Fibroblast of skin of left biceps (primary cell): ENCODE results near the gene TBC1D16.
"Not testable (repeated sequence)": the region's sequence is repeated elsewhere in the genome, so short reads cannot be mapped to it uniquely, and the experiment has no call there.

Experiments
- DNase-seq, 2 experiments: peaks; one replicate each; pipeline ENCODE4 v3.0.0-alpha.2; 2013; ENCODE audit warnings: low read depth in 2 of 2

TBC1D16 gene

DNA sequence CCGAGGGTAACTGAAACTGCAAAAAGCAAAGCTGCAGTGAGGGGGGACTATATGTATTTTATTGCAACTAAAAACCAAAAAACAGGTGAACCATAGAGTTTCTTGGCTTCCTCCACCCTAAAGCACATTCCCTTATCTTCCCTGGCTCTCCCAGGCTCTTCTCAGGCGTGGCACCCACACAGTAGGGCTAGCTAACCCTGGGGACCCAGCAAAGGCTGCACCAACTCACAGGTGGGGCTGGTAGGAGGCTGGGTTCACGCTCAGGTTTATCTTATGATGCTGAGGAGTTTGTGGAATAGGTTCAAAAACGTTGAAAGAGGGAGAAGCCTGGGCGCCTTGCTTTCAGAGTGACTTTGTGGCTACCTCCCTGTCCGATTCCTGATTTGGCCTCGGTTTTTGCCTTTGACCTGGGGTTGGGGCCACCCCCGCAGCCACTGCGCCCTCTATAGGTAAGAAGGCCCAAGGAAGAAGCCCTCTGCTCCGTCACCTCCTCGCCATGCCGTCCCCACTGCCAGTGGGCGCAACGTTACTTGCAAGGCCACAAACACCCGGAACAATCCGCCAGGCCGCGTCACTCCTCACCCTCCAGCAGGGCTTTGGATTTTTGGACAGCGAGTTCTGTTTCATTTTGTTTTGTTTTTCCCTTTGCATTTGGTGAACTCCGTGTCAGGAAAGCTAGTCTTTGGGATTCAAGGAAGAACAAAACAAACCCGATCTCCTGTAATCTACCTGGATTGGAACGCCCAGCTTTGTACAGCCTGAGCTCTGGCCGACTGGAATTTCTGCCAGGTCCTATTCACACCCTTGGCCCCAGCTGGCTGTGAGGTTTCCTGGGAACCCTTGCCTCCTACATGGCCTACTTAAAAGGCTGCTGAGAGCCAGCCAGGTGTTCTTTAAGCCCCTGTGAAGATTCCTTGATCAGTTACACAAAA lies 60.8 kb downstream of the TBC1D16 start:
- DNase-seq: no peak

DNA sequence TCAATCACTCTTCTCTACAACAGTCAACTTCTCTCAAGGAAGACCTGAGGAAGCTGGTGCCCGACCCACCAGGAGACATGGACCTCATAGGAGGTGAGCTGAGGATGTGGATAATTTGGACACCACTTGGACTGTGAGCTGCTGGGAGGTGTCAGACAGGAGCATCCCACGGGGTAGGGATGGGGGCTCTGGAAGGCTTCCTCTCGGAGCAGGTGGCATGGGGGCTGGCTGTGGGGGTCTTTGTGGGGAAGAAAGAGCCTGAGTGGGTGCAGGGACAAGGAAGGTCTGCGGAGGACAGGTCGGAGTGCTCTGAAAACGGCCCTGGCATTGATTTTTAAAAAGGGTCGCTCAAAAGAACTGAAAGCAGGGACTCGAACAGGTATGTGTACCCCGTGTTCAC lies 64.0 kb downstream of the TBC1D16 start:
- DNase-seq: no peak

DNA sequence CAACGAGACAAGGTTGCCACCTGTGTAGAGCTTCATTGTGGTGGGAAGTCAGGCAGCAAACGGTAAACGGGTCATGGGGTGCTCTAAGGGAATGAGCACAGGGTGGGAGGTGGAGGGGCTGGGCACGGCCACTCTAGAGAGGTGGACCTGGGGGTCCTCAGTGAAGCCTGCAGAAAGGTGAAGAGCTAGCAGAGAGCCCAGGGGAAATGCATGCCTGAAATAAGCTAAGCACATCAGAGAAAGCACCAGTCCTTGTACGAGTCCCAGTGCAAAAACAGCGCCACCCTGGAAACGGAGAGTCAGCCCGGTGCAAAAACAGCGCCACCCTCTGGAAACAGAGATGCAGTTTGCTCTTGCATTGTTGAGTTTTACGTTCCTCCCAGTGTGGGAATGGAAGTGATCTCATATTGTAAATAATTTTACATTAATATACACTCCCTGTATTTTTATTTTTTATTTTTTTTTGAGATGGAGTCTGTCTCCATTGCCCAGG lies 65.0 kb downstream of the TBC1D16 start:
- no peak for DNase-seq

- DNase-seq: no peak
Observed at GRCh38 chr17:79969906-79970305, 65.8 kb downstream of the TBC1D16 start.

- DNase-seq: no peak
Observed at GRCh38 chr17:79968116-79968515, 67.6 kb downstream of the TBC1D16 start.

GRCh38 chr17:79966681-79967080 lies 69.0 kb downstream of the TBC1D16 start:
- no peak for DNase-seq

- DNase-seq: no peak
Observed at GRCh38 chr17:79965806-79966205, 69.9 kb downstream of the TBC1D16 start.

DNA sequence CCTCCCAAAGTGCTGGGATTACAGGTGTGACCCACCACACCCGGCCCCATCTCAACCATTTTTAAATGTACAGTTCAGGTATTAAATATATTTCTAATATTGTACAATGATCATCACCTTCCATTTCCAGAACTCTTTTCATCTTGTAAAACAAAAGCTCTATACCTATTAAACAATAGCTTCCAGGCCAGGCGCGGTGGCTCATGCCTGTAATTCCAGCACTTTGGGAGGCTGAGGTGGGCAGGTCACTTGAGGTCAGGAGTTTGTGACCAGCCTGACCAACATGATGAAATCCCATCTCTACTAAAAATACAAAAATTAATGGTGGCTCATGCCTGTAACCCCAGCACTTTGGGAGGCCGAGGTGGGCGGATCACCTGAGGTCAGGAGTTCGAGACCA lies 73.2 kb downstream of the TBC1D16 start:
- DNase-seq: not testable (repeated sequence)

DNA sequence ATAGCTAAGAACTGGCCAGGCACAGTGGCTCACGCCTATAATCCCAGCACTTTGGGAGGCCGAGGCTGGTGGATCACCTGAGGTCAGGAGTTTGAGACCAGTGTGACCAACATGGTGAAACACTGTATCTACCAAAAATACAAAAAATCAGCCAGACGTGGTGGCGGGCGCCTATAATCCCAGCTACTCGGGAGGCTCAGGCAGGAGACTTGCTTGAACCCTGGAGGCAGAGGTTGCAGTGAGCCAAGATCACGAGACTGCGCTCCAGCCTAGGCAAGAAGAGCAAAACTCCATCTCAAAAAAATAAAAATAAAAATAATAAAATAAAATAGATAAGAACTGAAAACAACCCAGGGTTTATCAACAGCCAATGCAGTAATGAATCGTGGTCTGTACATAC lies 74.1 kb downstream of the TBC1D16 start:
- not testable (repeated sequence) for DNase-seq

DNA sequence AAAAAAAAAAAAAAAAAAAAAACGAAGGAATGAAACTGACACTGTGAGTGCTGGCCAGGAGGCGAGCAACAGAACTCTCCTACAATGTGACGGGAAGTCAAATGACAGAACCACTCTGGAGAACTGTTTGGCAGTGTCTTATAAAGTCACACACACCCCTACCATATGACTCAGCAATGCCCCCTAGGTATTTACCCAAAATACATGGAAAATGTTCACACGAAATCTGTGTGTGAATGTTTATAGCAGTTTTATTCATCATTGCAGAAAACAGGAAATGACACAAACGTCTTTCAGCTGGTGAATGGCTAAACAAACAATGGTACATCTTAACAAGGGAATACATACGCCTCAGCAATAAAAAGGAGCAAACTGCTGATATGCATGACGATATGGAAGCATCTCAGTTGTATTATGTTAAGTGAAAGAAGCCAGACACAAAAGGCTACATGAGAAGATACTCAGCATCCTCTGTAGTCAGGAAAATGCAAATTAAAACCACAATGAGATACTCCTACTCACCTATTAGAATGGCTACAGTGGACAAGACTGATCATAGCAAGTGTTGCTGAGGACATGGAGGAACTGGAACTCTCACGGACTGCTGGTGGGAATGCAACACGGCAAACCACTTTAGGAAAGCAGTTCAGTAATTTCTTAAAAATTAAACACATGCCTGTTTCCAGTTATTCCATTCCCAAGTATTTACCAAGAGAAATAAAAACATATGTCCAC lies 74.7 kb downstream of the TBC1D16 start:
- no peak for DNase-seq

DNA sequence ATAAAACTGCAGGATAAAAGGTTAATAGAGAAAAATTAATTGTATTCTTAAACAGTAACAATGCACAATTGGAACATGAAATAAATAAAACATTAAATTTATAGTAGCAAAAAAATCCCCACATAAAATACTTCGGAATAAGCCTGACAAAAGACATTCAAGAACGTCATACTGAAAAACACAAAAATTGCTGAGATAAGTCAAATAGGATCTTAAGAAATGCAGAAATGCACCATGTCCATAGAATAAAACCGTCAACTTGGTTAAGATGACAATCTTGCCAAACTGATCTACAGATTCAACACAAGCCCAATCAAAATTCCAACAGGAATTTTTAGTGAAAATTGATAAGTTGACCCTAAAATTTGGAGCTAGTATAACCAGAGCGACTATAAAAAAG lies 76.6 kb downstream of the TBC1D16 start:
- no peak for DNase-seq

DNA sequence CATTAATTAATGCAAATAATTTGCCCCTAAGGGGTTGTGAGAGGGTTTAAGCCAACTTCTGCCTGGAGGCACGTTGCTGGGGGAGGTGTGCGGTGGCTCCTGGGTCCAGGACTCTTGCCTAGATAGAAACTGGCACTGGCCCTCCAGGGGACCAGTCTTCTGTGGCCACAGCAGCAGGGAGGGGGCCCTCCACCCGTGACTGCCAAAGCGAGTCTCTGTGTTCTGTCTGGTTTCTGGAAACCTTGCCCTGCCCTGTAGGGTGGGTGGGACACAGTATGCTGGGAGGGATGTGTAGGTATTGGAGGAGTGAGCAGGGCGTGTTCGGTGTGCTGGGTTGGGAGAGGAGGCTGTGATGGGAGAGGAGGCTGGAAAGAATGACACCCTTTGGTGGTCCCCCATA lies 78.8 kb downstream of the TBC1D16 start:
- no peak for DNase-seq

- not testable (repeated sequence) for DNase-seq
Observed at GRCh38 chr17:79956441-79956735, 79.3 kb downstream of the TBC1D16 start.

GRCh38 chr17:79955691-79956440 lies 79.8 kb downstream of the TBC1D16 start:
- no peak for DNase-seq

- no peak for DNase-seq
Observed at GRCh38 chr17:79955167-79955549, 80.5 kb downstream of the TBC1D16 start.

DNA sequence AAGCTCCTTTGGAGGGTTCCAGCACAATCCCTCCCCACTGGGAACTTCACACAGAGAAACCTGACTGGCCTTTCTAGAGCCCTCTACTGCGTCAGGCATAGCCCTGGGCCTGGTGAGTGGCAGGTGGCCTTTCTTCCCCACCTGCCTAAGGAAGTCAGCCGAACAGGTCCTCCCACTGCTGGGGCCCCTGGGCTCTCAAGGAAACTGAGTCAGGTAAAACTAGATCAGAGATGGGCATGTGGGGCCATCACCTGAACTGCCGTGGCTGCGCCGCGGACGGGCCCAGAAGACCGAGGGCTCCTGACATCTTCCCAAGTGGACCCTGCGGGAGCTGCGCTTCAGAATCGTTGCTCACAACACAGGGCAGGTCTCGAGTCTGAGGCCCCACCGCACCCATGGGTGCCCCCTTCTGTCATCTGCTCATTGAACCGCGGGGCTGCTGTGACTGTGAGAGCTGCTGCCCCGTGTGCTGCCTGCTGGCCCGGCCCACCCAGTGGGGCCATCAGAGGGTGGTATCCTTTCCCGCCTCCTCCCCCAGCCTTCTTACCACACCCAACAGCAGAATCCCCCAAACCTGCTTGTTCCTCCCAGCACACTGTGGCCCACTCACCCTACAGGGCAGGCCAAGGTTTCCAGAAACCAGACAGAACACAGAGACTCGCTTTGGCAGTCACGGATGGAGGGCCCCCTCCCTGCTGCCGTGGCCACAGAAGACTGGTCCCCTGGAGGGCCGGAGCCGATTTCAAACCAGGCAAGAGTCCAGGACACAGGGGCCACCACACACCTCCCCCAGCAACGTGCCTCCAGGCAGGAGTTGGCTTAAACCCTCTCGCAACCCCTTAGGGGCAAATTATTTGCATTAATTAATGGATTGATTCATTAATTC lies 81.1 kb downstream of the TBC1D16 start:
- DNase-seq: no peak

DNA sequence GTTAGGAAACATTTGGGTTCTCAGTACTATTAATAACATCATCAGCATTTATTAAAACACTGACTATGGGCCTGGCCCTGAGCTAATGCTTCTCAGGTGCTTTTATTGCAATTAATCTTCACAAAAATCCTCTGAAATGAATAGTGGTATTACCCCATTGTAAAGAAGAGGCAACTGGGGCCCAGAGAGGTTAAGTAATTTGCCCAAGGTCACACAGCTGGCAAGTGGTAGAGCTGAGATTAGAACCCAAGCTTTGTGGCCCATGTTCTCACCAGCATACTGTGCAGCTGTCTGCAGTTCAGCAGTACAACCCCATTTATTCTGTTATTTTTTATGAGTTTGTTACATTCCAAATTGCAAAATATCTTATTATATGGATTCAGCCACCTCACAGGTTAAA lies 82.3 kb downstream of the TBC1D16 start:
- DNase-seq: no peak

GRCh38 chr17:79952901-79953300 lies 82.8 kb downstream of the TBC1D16 start:
- no peak for DNase-seq

DNA sequence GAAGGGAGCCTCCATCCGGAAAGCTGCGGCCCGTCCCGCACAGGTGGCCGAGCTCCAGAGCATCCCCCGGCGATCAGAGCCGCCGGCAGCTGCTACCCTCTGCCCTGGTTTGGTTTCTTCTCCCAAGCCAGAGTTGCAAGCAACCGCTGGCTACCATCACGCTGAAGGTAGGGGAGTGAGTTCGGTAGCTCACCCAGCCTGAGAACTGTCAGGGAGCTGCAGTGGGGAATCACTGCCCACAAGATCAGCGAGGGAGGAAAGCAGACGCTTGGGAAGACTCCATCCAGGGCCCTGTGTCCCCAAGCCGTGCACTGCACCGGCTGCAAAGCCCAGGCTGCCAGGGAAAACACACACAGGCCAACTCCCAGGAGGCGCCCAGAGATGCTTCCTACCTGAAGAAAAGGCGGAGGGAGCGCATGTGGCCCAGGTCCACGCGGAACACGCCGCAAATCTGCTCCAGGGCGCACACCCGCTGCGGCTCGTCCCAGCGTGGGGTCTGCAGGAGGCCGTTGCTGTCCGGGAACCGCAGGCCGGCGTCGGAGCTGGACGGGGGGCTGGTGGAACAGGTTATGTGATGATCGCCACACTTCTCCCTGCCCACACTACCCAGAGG lies 83.3 kb downstream of the TBC1D16 start:
- DNase-seq: no peak

DNA sequence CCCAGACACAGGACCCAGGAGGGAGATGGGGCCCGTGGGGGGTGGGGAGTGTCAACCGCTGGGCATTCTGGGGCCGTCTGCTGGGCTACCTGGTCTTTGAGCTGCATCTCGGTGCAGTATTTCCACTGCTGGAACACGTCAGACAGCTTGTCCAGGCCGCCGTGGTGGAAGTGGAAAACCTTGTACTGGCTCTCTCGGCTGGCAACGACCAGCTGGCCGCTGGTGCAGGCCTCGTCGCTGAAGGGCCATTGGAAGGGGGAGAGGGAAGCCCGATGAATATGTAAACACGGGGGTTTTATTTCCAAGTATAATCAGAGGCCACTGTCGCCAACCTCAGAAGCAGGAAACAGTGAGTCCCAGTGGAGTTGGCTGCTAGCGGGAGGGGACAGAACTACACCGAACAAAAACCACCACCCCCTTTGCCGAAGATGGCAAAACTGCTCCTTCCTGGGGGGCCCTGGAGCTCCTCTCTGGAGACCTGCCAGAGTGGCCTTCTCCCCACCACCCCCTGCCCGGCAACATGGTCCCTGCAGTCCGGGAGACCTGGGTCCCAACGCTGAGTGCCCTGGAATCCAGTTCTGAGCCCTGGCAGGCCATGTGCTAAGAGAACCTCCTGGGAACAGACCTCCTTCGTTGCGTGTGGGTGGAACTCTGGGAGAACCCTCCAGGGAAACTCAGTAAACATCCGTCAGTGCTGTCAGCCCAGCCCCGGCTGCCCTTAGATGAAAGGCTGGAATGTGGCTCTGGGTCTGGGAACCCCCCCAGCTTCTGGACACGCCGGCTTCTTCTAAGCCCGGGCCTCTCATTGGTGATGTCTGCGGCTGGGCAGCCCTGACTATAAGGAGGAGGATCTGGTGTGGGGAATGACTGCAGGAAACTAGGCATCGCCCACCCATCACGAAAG lies 84.1 kb downstream of the TBC1D16 start:
- DNase-seq: peak; percentile 18 to 25
